Astrocyte (in vitro differentiated cells and primary cell): ENCODE measurements around the gene ADARB2.

Experiments
- CTCF ChIP-seq: IDR thresholded peaks from 2 replicates; pipeline ENCODE4 v1.5.1; 2011; ENCODE audit warnings: low read depth, mild to moderate bottlenecking, inconsistent platforms, low read length, moderate library complexity; ENCODE audit not compliant: insufficient read depth
- EZH2 ChIP-seq: IDR thresholded peaks from 2 replicates; pipeline ENCODE4 v1.6.1; 2012; ENCODE audit warnings: mild to moderate bottlenecking, low read length, inconsistent platforms; ENCODE audit not compliant: insufficient read depth

- TF ChIP-seq CTCF: no peak
- TF ChIP-seq EZH2: no peak
Measured at GRCh38 chr10:1354809-1355710, 382.3 kb downstream of the ADARB2 start.
